Dermis blood vessel endothelial cell (primary cell): ENCODE results near the gene COX4I1. TPM values are rescaled to one million over a fixed set of nuclear protein-coding genes. Genes with fewer than 3 reads are reported as not detected.

Source experiments
- DNase-seq: peaks from one replicate; pipeline ENCODE4 v3.0.0; 2010
- total RNA-seq: library from RNA; depleted of rRNA; stranded (reverse); fragments of >200 nt; gene quantifications from 2 replicates; pipeline ENCODE4 v1.2.3, GENCODE V29; 2014

The COX4I1 gene
- total RNA-seq, 1 donor from 2014 or later, result 608 TPM

DNA sequence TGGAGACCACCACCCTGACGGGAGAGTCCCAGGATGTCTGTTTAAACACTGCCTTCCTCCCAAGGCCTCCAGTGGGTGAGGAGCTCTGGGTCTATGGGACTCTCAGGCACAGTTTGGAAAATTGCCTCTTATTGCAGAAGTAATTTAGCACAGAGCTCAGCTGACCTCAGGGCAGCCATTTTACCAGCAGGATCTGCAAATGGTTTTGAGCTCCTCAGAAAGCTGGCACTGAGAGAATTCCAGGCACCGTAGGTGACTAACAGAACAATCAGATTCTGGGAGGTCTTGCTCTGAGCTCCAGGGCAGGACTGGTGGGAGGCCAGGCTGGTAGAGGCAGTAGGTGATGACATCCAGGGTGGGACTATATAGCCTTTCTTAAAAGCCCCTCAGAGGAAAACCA is 31.3 kb upstream of the COX4I1 start:
- DNase-seq, result no peak

DNA sequence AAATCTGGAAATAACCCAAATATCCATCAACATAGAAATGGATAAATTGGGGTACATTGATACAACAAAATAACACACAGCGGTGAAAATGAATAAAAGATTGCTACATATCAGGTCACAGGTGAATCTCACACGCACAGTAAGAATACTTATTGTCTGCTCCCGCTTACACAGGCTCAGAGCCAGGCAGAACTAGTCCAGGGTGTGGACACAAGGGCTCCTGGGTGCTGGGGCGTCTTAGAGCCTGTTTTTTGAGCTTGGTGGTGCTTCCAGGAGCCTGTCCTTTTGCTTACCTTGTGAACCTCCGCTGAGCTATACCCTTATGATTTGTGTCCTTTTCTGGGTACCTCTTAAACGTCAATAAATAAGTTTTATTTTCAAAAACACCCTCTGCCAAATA is 28.8 kb upstream of the COX4I1 start:
- no peak for DNase-seq

DNA sequence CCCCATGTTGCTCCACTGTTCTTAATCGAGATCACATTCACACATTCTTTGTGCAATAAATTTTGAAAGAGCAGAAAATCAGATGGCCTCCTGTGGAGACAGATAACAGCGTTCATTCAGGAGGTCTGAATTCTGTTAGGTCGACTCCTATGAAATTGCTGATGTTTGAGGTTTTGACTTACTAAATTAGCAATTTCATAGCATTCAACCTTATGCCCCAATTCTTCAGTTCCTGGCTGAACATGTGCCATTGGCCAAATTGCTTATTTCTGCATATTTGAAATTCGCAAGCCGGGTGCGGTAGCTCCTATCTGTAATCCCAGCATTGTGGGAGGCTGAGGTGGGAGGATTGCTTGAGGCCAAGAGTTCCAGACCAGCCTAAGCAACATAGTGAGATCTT is 26.5 kb upstream of the COX4I1 start:
- DNase-seq, result no peak

DNA sequence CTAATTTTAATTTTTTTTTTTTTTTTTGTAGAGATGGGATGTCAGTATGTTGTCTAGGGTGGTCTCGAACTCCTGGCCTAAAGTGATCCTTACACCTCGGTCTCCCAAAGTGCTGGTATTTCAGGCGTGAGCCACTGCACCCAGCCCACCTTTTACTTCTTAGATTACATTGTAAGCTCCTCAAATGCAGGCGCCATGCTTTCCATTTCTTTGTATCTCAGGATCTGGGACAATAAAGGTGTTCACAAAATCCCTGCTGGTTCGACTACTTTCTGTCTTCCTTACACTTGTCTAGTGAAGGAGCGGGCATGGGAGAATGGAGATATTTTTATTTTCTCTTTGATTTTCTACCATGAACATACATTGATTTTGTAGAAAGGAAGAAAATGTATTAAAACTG is 25.4 kb upstream of the COX4I1 start:
- no peak for DNase-seq

DNA sequence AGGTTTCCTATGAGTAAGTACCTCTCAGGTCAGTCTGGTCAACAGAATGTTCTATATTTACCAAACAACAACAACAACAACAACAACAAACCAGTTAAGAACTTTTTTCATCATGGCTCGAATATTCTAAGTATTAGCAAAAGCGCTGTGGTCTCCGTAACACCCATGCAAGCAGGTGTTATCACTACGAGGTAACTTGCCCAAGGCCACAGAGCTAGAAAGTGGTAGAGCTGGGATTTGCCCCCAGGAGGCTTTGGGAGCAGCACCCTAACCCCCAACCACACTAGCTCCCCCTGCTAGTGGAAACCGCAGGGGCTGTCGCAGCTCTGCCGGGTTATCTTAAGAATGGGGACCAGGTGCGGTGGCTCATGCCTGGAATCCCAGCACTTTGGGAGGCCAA is 24.7 kb upstream of the COX4I1 start:
- no peak for DNase-seq

DNA sequence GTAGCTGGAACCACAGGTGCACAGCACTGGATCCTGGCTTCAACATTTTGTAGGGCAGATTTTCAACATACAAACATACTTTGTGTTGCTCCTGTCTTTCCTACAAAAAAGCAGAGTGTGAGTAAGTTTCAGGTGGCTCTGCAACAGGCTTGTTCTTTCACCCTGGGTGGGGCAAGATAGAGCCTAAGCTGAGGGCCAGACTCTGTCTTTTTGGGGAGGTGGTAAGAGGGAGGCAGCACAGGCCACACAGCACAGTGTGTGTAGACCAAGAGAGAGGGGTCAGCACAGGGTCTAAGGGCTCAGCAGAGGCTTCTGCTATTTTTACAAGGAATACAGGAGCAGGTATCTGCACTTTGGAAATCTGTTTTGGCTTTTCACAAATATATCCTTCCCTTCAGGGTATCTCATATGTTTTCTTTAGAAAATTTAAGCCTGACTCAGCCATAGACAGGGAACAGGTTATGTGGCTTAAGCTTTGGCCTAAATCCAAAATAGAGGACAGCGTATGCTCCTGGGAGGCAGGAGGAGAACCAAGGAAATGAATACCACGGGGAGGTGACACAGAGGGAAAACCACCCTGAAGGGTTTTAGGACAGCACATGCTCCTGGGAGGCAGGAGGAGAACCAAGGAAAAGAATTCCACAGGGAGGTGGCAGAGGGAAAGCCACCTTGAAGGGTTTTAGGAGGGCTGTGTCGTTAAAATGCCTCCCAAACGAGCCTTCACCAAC is 21.7 kb upstream of the COX4I1 start:
- DNase-seq, result peak; percentile 43

DNA sequence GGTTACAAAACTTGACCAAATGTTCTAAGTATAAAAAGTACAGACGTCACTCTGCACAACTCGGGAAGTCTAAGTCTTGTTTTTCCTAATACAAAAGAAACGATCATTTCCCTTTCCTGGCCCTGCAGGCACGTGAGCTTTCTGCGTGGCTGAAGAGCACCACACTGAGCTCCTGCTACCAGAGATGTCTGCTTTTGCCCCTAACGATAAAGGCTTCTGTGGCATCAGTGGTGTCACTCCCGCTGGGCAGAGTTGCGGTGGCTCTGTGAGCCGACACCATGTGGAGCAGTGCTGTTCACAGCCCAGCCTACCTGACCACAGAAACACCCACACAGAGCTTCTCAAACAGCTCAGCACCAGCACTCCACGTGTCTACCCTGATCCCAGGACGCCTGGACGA is 20.6 kb upstream of the COX4I1 start:
- DNase-seq, result peak; percentile 89

DNA sequence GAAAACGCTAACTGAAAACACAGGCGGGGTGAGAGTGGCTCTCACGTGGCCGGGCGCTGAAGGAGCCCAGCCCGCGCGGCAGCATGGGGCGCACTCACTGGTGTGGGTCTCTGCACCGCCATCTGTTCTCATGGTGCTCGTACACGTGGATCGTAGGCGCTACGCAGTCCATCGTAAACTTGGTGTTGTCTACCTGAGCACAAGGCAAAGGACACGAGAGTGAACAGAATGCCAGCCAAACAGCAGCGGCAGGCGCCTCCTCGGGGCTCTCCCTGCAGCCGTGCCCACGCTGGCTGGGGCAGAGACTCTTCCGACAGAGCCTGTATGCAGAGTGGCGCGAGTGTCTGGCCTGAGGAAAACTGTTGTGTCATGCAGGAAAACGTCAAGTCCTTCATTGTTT is 19.2 kb upstream of the COX4I1 start:
- DNase-seq, result no peak

DNA sequence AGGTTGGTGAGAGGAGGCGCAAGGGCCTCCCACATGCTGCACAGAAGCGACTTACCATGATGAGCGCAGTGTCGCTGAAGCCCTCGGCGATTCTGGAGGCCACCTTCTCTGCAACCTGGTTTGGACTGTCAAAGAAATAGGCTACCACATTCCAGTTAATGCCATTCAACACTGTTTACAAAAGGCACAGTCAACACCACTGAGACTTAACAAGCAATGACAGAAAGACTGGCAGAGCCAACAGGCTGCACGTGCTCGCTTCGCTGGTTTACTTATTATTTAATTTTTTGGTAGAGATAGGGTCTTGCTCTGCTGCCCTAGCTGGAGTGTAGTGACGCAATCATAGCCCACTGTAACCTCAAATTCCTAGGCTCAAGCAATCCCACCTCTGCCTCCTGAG is 18.3 kb upstream of the COX4I1 start:
- no peak for DNase-seq

DNA sequence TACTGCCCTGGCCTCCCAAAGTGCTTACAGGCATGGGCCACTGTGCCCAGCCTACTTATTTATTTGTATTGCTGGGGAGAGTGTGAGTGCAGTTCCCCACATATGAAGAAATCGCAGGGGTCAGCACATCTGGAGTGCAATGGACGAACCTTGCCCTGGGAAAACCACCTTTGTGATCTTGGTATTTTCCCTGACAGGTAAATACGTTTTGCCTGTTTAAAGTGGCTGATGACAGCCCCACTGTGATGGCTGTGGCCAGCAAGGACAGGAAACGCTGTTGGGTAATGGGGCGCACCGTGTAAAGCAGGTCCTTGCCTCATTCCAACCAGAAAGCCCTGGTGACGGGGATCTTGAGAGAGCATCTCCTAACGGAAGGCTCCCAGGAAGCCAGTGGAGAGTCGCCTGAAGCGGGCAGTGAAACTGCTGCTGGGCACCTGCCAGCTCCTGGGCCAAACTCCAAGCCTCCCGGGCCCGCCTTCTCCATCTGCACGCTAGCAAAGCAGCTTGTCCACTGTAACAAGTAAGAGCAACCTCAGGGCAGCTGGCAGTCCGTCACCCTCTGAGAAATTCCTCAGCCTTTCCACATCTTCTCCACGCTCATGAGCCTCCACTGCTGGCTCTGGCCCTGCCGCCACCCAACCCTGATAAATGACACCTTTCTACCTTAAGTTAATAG is 17.7 kb upstream of the COX4I1 start:
- DNase-seq, result no peak

DNA sequence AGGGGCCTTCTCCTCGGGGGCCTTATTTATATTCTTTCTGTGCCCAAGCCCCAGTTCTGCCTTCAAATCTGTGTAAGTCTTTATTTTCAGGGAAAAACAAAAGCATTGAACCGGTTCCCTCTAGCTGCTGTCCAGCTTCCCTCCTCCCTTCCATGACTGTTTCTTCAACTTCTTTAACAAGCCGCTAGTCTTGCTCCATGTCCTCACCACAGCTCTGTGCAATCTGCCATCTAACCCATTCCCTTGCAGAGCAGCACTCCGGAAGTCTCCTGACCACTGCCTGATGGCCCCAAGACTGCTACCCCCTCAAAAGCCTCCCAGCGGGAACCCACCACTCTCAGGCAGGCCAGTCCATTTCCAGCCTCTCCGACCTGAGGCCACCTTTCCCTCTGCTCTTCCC is 17.0 kb upstream of the COX4I1 start:
- no peak for DNase-seq

DNA sequence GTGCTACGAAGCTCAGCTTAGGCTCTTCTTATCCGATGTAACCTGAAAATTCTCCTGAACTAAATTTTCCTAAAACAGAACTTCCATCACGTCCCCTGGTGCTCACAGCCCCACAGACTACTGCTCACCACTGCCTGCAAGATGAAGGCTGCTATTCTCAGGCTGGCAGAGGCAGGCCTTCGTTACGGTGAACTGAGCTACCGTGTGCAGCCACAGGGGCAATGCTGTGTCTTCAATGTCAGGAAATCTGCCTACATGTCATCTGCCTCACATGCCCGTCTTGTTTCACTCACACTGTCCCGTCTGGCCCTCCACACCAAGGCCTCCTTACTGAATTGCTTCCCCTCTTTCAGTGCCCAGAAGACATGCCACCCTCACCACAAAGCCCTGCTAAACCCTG is 16.1 kb upstream of the COX4I1 start:
- DNase-seq, result no peak

DNA sequence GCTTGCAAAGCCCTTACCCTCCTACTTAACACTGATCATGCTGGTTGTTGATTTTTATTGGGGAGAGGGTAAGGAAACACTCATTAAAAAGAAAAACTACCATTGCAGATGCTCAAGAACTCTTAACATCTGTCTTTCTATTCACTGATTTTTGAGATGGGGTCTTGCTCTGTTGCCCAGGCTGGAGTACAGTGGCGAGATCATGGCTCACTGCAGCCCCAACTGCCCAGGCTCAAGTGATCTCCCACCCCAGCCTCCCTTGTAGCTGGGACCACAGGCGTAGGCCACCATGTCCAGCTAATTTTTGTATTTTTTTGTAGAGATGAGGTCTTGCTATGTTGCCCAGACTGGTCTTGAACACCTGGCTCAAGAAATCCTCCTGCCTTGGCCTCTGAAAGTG is 14.7 kb upstream of the COX4I1 start:
- DNase-seq, result no peak

DNA sequence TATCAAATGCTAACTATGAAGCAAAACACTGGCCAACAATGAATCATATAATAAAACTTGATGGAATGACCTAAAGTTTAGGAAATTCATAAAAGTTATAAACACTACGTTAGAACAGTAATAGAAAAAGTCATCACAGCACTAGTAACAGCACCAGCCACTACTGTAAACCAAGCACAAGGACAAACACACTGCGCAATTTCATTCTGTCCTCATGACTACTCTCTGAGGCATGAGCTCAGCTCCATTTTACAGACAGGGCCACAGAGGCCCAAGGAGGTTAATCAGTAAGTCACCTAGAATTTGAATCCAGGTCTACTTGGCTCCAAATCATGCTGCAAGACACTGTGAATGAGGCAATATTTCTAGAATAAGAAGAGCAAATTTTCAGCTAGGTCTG is 13.6 kb upstream of the COX4I1 start:
- no peak for DNase-seq

DNA sequence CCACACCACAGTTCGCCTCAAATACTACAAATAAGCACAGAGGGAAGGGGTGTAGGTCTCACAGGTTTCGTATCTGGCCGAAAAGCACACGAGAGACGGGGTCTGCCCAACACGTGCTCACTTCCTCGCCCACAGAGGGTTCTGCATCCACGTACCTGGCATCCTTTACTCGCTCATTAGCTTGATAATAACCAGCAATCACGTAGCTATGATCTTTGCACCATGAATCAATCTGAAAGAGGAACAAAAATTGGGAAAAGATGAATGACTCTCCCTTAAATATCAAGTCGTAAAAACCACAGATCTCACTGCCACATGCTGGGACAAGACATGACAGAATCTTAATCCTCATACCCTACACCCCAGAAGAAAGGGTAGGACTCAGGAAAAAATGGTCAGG is 10.7 kb upstream of the COX4I1 start:
- no peak for DNase-seq

DNA sequence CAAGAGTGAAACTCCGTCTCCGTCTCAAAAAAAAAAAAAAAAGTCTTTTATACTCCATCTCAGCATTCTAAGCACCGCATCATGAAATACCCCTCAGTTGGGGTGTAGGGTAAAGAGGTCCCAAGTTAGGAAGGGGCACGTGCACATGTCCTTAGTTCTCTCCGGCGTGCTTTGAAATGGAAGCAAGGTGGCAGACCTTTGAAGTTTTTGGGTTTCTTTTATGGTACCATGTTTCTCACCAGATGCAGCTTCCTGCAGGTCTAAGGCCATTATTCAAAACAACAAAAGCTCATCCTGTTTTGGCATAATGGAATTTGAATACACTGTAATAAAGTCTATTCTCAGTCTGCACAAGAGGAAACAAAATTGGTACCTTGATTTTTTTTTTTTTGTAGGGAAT is 9.7 kb upstream of the COX4I1 start:
- DNase-seq, result peak; percentile 49

DNA sequence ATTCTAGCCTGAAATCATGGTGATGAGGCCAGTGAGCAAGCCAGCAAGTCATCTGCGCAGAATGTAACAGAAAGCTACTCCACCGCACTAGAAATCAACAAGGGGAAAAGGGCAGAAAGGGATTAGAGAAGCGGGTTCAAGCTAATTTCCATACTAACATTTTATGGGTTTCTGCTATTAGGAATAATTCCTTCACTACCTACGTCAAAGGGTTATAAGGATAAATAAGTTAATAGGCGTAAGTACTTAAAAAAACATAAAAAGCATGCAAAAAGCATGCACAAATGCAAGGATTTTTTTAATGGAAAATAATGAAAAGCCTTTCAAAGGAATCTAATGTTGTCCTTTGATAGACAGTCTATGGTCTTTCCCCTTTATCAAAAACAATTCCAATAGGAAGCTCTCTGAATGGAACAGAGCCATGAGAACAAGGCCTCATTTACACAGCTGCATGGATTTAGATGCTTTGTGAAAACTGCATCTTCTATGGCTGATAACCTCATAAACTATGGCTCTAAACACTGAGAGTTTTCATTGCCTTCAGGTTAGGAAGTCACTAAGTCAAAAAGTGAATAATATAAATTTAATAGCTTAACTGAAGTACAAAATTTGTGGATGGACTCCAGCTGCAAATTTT is 5.7 kb upstream of the COX4I1 start:
- no peak for DNase-seq

DNA sequence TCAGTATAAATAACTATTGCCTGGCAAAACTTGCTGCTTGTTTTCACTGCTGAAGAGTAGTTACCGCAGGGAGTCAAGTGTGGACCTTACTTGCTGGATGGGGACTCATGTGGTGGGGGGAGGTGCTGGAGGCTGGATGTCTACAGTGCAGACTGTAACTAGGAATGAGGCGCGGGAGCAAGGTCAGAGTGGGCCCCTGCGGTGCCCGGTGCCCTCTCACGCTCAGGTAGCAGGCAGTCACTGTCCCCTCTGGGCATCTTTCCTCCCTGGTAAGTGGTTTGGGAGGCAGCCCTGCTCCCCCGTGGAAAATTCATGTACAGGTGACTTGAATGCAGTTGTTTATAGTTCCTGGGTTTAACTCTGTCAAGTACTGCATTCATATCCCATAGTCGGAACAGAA is 4.8 kb upstream of the COX4I1 start:
- no peak for DNase-seq

DNA sequence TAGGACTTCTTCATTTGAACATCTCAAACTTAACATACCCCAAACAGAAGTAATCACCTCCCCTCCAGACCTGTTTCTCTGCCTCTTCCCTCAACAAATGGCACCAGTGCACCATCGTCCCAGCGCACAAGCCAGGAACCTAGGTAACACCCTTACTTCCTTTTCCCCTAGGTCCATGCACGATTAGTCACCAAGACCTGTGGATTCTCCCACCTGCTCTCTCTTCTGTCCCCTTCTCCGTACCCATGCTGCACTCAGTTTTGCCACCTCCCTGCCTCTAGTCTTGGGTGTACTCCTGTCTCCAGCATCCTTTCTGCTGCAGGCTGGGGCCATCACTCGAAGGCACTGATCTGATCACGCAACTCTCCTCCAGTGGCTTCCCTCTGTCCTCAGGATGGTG is 3.3 kb upstream of the COX4I1 start:
- no peak for DNase-seq

DNA sequence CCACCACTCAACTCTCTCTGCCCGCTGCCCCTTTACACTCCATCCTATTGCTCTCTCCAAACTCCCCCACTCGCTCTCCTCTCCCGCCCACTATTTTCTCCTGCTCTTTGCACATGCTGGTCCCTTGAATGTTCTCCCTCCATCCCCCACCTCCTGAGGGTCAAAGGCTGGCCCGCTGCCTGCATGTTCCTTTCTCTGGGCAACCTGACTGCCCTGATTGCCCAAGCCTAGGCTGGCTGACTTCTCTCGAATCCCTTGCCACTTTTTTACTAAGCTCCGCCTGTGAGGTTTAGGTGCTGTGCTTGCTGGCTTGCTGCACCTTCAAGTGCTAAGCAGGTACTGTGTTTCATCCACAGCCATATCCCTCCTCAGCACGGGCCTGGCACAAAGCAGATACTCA is 2.9 kb upstream of the COX4I1 start:
- no peak for DNase-seq

DNA sequence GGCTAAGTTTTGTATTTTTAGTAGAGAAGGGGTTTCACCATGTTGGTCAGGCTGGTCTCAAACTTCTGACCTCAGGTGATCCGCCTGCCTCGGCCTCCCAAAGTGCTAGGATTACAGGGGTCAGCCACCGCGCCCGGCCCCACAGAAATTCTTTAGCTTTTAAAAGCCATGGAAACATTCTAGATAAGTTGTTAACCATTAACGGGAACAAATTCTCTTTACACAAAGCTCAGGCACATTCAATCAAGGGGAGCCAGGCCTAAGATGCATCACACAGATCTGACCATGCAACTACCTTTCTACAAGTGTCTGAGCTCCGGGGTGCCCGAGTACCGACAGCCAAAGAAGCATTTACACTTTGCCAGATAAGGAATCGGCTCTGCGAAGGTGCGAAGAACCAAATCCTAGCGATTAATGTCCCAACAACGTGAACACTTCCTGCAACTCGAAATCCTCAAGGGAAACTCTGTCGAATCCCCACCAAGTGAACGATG is 1.2 kb upstream of the COX4I1 start:
- DNase-seq, result no peak

DNA sequence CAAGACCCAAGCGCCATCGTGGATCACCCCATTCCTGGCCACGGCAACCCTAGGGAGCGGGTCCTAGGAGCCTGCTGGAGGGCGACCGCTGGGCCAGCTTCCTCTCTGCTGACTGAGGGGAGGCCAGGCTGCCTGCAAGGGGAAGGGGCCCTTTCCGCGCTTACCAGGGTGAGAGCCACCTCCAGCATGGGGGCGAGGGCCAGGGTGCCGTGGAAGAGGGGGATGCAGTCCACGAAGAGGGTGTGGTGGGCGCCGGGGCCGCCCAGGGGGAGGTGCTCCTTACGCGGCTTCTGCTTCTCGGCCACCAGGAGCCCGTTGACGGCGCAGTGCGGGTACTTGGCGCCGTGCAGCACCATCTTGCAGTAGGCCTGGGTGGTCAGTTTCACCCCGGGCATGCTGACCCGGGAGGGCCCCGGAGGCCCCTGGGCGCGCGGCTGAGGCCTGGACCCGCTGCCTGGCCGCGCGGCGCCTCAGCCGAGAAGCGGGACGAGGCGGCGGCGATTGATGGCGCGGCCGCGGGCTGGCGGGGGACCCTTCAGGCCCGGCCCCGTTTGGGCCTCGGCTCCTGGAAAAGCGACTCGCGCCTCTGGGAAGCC is 496 bp upstream of the COX4I1 start:
- DNase-seq, result peak; percentile 52

DNA sequence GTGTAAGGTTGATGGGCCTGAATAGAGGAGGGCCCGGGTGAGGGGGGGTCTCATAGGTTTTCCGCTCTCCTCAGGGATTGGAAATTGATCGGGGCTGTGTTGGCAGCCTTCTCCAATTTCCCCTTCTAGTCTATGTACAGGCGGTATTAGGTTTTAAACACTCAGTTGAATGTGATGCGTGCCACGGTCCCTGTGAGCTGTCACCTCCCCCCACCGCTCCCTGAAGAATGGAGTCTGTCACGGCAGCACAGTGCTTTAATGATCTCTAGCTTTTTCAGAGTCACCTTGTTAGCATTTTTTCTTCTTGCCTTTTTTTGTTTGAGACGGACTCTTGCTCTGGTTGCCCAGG is 800 bp downstream of the COX4I1 start:
- no peak for DNase-seq

DNA sequence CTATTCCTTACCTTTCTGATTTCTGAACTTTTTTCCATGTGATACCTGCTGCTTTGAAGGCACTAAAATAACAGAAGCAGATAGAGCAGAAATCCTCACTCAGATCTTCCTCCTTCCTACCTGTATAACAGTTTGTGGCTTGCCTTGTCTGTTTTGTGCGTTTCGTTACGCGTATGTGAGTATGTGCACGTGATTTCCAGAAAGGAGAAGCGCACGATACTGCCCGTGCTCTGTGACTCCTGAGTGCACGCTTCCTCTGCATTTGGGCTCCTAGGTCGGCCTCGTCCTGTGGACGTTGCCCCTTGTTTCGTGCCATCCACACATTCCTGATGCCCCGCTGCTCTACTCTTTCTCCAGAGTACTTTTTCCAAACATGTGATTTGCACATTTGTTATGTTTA is 4.1 kb downstream of the COX4I1 start:
- no peak for DNase-seq
